Gastrocnemius medialis (tissue), 4 donors: ENCODE results near the gene SLC9C1. TPM values are rescaled to one million over a fixed set of nuclear protein-coding genes. Genes with fewer than 3 reads are reported as not detected.

ENCODE experiments used
- ATAC-seq, 2 donors: fragments of 150-250 bp; one replicate each; pipeline ENCODE4 v1.9.1; 2016
- DNase-seq, 2 donors: peaks; one replicate each; pipeline ENCODE4 v3.0.0-alpha.2; 2019
- H3K27ac ChIP-seq, 4 donors: fragments of 200-600 bp; sonication (generic); 1 replicate in 1 of 4; 2 replicates in 3 of 4; pipeline ENCODE4 v1.5.1; 2016 to 2018; ENCODE audit warnings: mild to moderate bottlenecking in 2 of 4, moderate library complexity in 1 of 4
- H3K27me3 ChIP-seq, 3 donors: fragments of 200-600 bp; sonication (generic) in 2 of 3; 1 replicate in 1 of 3; 2 replicates in 2 of 3; pipeline versions ENCODE4 v1.5.1 to v1.6.0; 2016 to 2019; ENCODE audit warnings: mild to moderate bottlenecking in 1 of 3, moderate library complexity in 1 of 3
- H3K36me3 ChIP-seq, 2 donors: fragments of 200-600 bp; sonication (generic) in 1 of 2; one replicate each; pipeline ENCODE4 v1.5.1; 2017 to 2018
- H3K4me1 ChIP-seq, 2 donors: fragments of 200-600 bp; sonication (generic) in 1 of 2; one replicate each; pipeline ENCODE4 v1.5.1; 2016 to 2017; ENCODE audit warnings: mild to moderate bottlenecking in 2 of 2
- H3K4me3 ChIP-seq, 4 donors: fragments of 200-600 bp; sonication (generic) in 3 of 4; 1 replicate in 1 of 4; 2 replicates in 3 of 4; pipeline ENCODE4 v1.5.1; 2016 to 2019; ENCODE audit warnings: mild to moderate bottlenecking in 2 of 4
- H3K9me3 ChIP-seq, 3 donors: fragments of 200-600 bp; sonication (generic) in 2 of 3; 1 replicate in 1 of 3; 2 replicates in 2 of 3; pipeline ENCODE4 v1.5.1; 2016 to 2019
- POLR2A ChIP-seq, 2 donors: fragments of 450-650 bp; IDR thresholded peaks; one replicate each; pipeline ENCODE4 v1.6.1; 2017; ENCODE audit warnings: antibody characterized with exemption in 2 of 2, mild to moderate bottlenecking in 2 of 2, moderate library complexity in 2 of 2
- in situ Hi-C, 4 donors: fragments of 200-750 bp; cut with MboI; loops; one replicate each; pipeline versions ENCODE4 v1.15.0 to v1.8.0; 2017; ENCODE audit warnings: low sequenced_read_pairs in 4 of 4
- intact Hi-C: fragments of 100-400 bp; cut with DNase I; formaldehyde crosslinking; loops from one replicate; pipeline ENCODE4 v1.15.1; 2023; ENCODE audit warnings: low total_unique reads
- total RNA-seq, 4 donors: library from RNA; depleted of rRNA; stranded (reverse); fragments of >200 nt; gene quantifications; one replicate each; pipeline versions ENCODE4 v1.1.0 to v1.2.3, GENCODE V29; 2016
- TF ChIP-seq, protein P1 (sequence below), 5 experiments: fragments of 450-650 bp in 3 of 5; fragments of 200-600 bp in 2 of 5; sonication (generic) in 2 of 5; IDR thresholded peaks in 4 of 5; conservative IDR thresholded peaks in 1 of 5; 1 replicate in 4 of 5; 2 replicates in 1 of 5; pipeline ENCODE4 v1.5.1; 2016 to 2019; ENCODE audit warnings: antibody characterized with exemption in 5 of 5, mild to moderate bottlenecking in 3 of 5, moderate library complexity in 3 of 5

SLC9C1 gene
- total RNA-seq, 4 donors from 2014 or later: not detected

DNA sequence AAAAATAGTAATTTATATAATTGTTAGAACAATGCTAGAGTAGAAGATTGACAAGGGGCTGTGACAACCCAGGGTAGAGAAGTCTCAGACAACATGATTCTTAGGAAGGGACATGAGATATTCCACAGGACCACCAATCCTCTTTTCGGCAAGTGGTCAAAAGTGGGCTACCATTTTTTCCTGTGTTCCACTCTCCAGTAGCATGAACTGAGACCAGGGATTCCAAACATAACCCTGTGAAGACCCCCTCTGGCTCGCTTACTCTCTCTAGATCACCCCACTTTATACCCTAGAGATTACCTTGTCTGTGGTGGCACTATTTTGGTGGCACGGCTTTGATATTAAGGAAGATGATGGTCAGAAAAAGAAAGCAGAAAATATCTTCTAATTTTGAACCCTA is 161.9 kb downstream of the SLC9C1 start:
- Histone ChIP-seq H3K4me3 (no peak overlapping the region), H3K4me1 (no peaks in the 10 kb centered on the region), H3K9me3 (no peaks in the 10 kb centered on the region), H3K36me3 (no peaks in the 10 kb centered on the region), H3K27me3 (no peaks in the 10 kb centered on the region), H3K27ac (no peak overlapping the region)
- ATAC-seq (no peak), DNase-seq (no peak)
- intact Hi-C loops: no loop called here
- in situ Hi-C loops: loop anchor here in 1 of 4 donors (25.0 kb wide), 1 partner anchor 380 kb away; no protein-coding TSS in a partner anchor
- no peak for TF ChIP-seq POLR2A (IDR thresholded peaks at IDR 0.05)
- TF ChIP-seq, protein P1, sequence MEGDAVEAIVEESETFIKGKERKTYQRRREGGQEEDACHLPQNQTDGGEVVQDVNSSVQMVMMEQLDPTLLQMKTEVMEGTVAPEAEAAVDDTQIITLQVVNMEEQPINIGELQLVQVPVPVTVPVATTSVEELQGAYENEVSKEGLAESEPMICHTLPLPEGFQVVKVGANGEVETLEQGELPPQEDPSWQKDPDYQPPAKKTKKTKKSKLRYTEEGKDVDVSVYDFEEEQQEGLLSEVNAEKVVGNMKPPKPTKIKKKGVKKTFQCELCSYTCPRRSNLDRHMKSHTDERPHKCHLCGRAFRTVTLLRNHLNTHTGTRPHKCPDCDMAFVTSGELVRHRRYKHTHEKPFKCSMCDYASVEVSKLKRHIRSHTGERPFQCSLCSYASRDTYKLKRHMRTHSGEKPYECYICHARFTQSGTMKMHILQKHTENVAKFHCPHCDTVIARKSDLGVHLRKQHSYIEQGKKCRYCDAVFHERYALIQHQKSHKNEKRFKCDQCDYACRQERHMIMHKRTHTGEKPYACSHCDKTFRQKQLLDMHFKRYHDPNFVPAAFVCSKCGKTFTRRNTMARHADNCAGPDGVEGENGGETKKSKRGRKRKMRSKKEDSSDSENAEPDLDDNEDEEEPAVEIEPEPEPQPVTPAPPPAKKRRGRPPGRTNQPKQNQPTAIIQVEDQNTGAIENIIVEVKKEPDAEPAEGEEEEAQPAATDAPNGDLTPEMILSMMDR (IDR thresholded peaks at IDR 0.05 in 4 of 5, conservative IDR thresholded peaks at IDR 0.05 in 1 of 5): no peak

GRCh38 chr3:112131111-112131510 is 162.9 kb downstream of the SLC9C1 start:
- no peaks in the 10 kb centered on the region for H3K36me3 ChIP-seq
- H3K4me1 ChIP-seq: no peaks in the 10 kb centered on the region
- no peak overlapping the region for H3K27ac ChIP-seq
- DNase-seq (no peak), ATAC-seq (no peak)
- intact Hi-C loops: no loop called here
- TF ChIP-seq, protein P1 (IDR thresholded peaks at IDR 0.05 in 4 of 5, conservative IDR thresholded peaks at IDR 0.05 in 1 of 5): no peak
- no peak for TF ChIP-seq POLR2A (IDR thresholded peaks at IDR 0.05)
- no peak overlapping the region for H3K4me3 ChIP-seq
- no peaks in the 10 kb centered on the region for H3K27me3 ChIP-seq
- in situ Hi-C loops: loop anchor here in 1 of 4 donors (25.0 kb wide), 1 partner anchor 381 kb away; no protein-coding TSS in a partner anchor
- no peaks in the 10 kb centered on the region for H3K9me3 ChIP-seq

GRCh38 chr3:112130638-112130993 is 163.4 kb downstream of the SLC9C1 start:
- H3K27ac ChIP-seq: no peak overlapping the region
- TF ChIP-seq POLR2A (IDR thresholded peaks at IDR 0.05): no peak
- TF ChIP-seq, protein P1 (IDR thresholded peaks at IDR 0.05 in 4 of 5, conservative IDR thresholded peaks at IDR 0.05 in 1 of 5): no peak
- H3K4me3 ChIP-seq: no peak overlapping the region
- intact Hi-C loops: no loop called here
- no peaks in the 10 kb centered on the region for H3K27me3 ChIP-seq
- no peak for ATAC-seq
- no peaks in the 10 kb centered on the region for H3K9me3 ChIP-seq
- DNase-seq: no peak
- in situ Hi-C loops: loop anchor here in 1 of 4 donors (25.0 kb wide), 1 partner anchor 382 kb away; no protein-coding TSS in a partner anchor
- H3K4me1 ChIP-seq: no peaks in the 10 kb centered on the region
- no peaks in the 10 kb centered on the region for H3K36me3 ChIP-seq

DNA sequence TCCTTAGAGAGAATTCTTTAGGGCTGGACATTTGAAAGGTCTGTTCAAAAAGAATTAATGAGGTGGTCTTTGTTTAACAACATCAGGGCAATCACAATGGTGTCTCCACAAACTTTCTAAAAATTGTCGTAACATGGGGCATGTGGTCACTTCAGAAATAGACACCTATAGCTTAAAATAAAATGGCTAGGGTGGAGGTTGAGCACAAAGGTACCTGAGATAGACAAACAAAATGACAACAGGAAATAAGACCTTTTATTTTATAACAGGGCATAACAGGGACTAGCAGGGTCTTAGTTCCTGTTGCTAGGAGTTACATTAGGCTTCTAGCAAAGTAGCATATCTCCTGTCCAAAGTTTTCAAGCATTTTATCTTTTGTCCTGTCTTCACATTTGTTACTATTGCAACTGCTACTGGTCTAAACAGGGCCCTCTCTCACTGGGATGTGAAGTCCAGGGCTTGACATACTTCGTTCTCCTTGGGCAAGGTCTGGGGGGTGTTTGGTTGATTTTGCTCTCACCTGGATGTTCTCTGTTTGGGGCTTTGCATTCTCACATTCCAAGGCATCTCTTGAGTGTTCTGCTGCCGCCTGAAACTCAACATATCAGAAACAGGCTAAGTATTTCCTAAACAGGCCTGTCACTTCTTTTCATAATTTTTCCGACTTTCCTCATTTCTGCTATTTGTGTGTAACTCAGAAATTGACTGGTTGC is 163.9 kb downstream of the SLC9C1 start:
- Histone ChIP-seq H3K27ac (no peak overlapping the region), H3K9me3 (no peaks in the 10 kb centered on the region), H3K4me1 (no peaks in the 10 kb centered on the region), H3K36me3 (no peaks in the 10 kb centered on the region), H3K4me3 (no peak overlapping the region), H3K27me3 (no peaks in the 10 kb centered on the region)
- in situ Hi-C loops (loop anchor here in 1 of 4 donors (25.0 kb wide), 1 partner anchor 382 kb away; no protein-coding TSS in a partner anchor), intact Hi-C loops (no loop called here)
- DNase-seq (no peak), ATAC-seq (no peak)
- TF ChIP-seq, protein P1 (IDR thresholded peaks at IDR 0.05 in 4 of 5, conservative IDR thresholded peaks at IDR 0.05 in 1 of 5): no peak
- no peak for TF ChIP-seq POLR2A (IDR thresholded peaks at IDR 0.05)
